Coronary artery (tissue), 2 donors: Measurements from ENCODE around the gene TAP1.

Experiments used
- DNase-seq: peaks from one replicate; pipeline ENCODE4 v3.0.0-alpha.2; 2017; ENCODE audit warnings: low spot score
- H3K27ac ChIP-seq, 2 donors: fragments of 200-600 bp; sonication (generic); one replicate each; pipeline ENCODE4 v1.5.1; 2016 to 2019
- H3K4me3 ChIP-seq: fragments of 200-600 bp; sonication (generic); 2 replicates; pipeline ENCODE4 v1.5.1; 2016; ENCODE audit warnings: mild to moderate bottlenecking, moderate library complexity
- TF ChIP-seq, protein P1 (sequence below): fragments of 200-600 bp; sonication (generic); IDR thresholded peaks from one replicate; pipeline ENCODE4 v1.5.1; 2019; ENCODE audit warnings: antibody characterized with exemption

Gene TAP1

DNA sequence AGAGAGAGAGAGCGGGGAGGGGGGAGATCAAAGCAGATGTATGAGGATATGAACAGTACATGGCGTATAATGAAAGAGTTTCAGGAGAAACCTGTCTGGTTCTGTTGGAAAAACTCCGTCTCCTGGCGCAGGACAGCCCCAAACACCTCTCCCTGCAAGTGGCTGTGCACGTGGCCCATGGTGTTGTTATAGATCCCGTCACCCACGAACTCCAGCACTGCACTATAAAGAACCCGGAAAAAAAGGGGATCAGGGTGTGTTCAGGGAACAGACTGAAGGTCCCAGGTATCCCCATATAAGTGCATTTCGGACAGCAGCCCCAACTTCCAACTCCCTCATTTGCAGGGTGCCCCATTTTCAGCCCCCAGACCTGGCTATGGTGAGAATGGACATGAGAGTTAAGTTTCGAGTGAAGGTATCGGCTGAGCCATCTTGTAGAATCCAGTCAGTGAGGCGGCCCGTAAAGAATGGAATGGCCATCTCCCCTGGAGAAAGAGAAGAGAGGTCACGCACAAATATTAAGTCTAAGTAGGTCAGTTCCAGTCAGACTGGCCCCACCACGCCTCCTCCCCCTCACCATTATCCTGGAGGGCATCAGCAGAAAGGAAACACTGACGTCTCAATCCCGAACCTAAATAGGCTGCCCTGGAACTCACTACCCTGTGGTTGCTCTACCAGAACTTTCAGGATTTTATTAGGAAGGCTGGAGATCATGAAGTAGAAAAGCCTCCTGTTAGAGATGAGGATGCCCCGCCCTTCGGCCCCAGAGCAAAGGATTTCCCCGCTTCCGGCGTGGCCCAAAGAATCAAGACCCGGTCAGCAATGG, 1.3 kb downstream of the TAP1 start:
- TF ChIP-seq, protein P1, sequence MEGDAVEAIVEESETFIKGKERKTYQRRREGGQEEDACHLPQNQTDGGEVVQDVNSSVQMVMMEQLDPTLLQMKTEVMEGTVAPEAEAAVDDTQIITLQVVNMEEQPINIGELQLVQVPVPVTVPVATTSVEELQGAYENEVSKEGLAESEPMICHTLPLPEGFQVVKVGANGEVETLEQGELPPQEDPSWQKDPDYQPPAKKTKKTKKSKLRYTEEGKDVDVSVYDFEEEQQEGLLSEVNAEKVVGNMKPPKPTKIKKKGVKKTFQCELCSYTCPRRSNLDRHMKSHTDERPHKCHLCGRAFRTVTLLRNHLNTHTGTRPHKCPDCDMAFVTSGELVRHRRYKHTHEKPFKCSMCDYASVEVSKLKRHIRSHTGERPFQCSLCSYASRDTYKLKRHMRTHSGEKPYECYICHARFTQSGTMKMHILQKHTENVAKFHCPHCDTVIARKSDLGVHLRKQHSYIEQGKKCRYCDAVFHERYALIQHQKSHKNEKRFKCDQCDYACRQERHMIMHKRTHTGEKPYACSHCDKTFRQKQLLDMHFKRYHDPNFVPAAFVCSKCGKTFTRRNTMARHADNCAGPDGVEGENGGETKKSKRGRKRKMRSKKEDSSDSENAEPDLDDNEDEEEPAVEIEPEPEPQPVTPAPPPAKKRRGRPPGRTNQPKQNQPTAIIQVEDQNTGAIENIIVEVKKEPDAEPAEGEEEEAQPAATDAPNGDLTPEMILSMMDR, result no peak
- peak overlapping the region; percentile 98 for H3K4me3 ChIP-seq
- peak overlapping the region; percentile 94 to 99 for H3K27ac ChIP-seq
- no peak for DNase-seq

DNA sequence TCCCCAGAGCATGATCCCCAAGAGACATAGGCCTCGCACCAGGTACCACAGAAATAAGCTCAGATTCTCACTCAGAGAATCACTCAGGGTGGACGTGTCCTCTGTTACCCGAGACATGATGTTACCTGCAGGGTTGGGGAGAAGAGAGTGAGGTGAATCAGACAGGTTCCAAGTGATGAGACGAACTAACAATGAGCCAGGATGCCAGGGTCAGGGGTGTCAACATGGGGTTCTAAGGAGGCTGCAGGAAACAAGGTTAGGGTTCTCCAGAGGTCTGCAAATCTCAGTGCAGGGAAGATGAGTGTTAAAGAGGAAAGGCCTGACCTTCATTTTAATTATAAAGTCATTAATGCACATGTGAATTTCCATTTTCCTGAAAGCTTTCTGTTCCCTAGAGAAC, 2.5 kb downstream of the TAP1 start:
- Histone ChIP-seq H3K4me3 (no peak overlapping the region), H3K27ac (peak overlapping the region in 1 of 2 donors; percentile 49)
- TF ChIP-seq, protein P1, result no peak
- no peak for DNase-seq

DNA sequence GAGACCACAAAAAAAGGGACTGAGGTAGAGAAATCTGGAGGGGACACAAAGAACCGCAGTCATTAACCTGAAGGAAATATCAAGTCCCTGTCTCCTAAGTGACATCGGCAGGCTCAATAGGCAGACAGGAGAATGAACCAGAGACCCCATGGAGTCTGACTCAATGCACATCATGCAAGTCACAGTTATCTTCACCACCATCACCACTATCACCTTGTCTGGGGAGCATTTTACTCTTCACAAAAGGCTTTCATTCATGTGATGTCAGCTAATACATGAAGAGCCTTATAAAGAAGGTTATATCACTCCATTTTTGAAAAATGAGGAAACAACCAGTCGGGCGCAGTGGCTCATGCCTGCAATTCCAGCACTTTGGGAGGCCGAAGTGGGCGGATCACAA, 4.4 kb downstream of the TAP1 start:
- Histone ChIP-seq H3K27ac (no peak overlapping the region), H3K4me3 (no peak overlapping the region)
- TF ChIP-seq, protein P1, result no peak
- DNase-seq, result no peak

DNA sequence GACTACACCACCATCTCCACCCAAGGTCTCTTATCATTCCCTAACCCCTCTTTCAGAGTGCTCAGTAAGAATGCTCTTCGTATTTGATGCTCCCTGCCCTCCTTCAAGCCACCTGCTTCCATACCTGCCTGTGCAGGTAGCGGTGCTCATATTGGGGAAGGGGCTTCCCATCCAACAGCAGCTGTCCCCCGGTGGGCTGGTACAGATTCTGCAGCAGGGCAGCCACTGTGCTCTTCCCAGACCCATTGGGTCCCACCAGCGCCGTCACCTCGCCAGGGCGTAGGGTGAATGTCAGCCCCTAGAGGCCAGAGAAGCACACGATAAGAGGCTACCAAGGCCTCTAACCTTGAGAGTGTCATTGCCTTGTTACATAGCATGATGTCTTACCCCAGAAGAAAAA, 5.7 kb downstream of the TAP1 start:
- TF ChIP-seq, protein P1, result no peak
- H3K4me3 ChIP-seq, result no peak overlapping the region
- no peak overlapping the region for H3K27ac ChIP-seq
- DNase-seq, result no peak

DNA sequence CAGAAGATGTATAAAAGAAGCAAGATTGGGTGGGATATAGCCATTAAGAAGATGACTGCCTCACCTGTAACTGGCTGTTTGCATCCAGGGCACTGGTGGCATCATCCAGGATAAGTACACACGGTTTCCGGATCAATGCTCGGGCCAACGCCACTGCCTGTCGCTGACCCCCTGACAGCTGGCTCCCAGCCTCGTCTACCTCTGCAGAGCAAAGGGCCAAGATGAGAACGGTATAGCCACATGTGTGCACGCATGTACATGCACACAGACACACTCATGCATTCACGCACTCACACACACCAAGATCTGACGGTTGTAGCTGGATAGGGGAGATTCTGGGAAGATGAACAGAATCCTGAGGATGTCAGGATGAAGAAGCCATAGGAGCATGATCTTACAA, 6.5 kb downstream of the TAP1 start:
- DNase-seq, result no peak
- TF ChIP-seq, protein P1, result no peak
- H3K4me3 ChIP-seq, result no peak overlapping the region
- no peak overlapping the region for H3K27ac ChIP-seq

DNA sequence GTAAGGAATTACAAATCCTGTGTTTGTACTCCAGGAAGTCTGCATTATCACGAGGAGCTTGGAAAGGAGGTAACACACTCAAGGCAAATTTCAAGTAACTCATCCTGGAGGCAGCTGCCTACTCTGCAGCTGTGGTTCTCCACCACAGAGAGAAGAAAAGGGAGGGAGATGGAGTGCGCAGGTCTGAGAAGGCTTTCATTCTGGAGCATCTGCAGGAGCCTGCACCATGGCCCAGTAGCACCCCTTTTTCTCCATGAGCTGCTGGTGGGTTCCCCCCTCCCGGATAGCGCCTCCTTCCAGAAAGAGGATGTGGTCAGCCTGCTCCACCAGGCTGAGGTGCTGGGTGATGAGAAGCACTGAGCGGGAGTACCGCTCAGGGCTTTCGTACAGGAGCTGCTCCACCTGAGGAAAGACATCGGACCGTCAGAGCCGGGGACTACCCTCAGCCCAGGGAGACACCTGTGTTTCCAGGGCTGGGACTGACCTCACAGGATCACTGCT, 8.1 kb downstream of the TAP1 start:
- Histone ChIP-seq H3K4me3 (peak overlapping the region; percentile 85), H3K27ac (no peak overlapping the region)
- DNase-seq, result no peak
- TF ChIP-seq, protein P1, result no peak

DNA sequence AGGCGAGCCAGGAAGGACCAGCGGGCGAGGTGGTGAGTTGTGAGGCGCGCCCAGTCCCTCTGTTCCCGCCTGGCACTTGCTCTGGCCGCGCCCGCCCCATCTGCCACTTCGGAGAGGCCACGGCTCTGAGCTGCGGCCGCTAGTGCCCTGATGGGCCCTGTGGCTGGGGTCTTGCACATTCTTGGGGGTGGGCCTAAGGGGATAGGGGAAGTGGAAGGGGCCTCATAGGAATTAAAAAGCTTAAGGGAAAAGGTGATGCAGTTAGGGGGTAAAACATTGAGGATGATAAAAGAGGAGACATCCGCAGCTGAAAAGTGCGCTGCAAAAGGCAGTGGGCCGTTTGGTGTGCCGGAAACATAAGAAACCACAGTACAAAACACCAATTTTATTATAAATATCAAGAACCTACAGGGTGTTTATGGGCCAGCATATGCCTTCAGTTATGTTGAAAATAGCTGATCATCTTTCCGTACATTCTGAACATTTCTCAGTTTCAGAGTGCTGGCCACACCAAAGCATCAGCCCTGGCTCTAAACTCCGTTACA, 8.6 kb downstream of the TAP1 start:
- peak overlapping the region; percentile 85 for H3K4me3 ChIP-seq
- no peak for DNase-seq
- TF ChIP-seq, protein P1, result no peak
- H3K27ac ChIP-seq, result peak overlapping the region; percentile 92 to 95
